HG02970 (cell line): ENCODE measurements around the gene AGR3.

Experiments
- ATAC-seq: cut with Tn5 transposase; IDR thresholded peaks from one replicate; pipeline ENCODE4 v1.9.1; 2021; ENCODE audit warnings: mild to moderate bottlenecking, moderate library complexity, moderate number of reproducible peaks; ENCODE audit not compliant: unreplicated experiment, low FRiP score

AGR3 gene

GRCh38 chr7:16838891-16839290, 42.9 kb downstream of the AGR3 start:
- no peak for ATAC-seq

- ATAC-seq, result no peak
These were observed 43.4 kb downstream of the AGR3 start for GRCh38 chr7:16838386-16838785.

- no peak for ATAC-seq
These were observed 45.3 kb downstream of the AGR3 start for GRCh38 chr7:16836481-16836880.

GRCh38 chr7:16833373-16833772, 48.4 kb downstream of the AGR3 start:
- ATAC-seq, result no peak

- no peak for ATAC-seq
These were observed 55.7 kb downstream of the AGR3 start for GRCh38 chr7:16826060-16826459.

- ATAC-seq, result no peak
These were observed 59.8 kb downstream of the AGR3 start for GRCh38 chr7:16822029-16822428.

- no peak for ATAC-seq
These were observed 63.1 kb downstream of the AGR3 start for GRCh38 chr7:16818732-16819131.

- ATAC-seq, result no peak
These were observed 64.2 kb downstream of the AGR3 start for GRCh38 chr7:16817536-16817935.

- ATAC-seq, result no peak
These were observed 65.0 kb downstream of the AGR3 start for GRCh38 chr7:16816824-16817223.

GRCh38 chr7:16815001-16815400, 66.8 kb downstream of the AGR3 start:
- ATAC-seq, result no peak

- ATAC-seq, result no peak
These were observed 68.6 kb downstream of the AGR3 start for GRCh38 chr7:16813232-16813616.

- no peak for ATAC-seq
These were observed 69.1 kb downstream of the AGR3 start for GRCh38 chr7:16812542-16813231.

- no peak for ATAC-seq
These were observed 70.2 kb downstream of the AGR3 start for GRCh38 chr7:16811551-16811950.

GRCh38 chr7:16810573-16810972, 71.2 kb downstream of the AGR3 start:
- no peak for ATAC-seq

- ATAC-seq, result no peak
These were observed 71.7 kb downstream of the AGR3 start for GRCh38 chr7:16810112-16810511.
